ENCODE results near the gene MTAP.

GRCh38 chr9:21795483-21795882 lies 7.0 kb upstream of the MTAP start:
- TF ChIP-seq POLR2A (IDR thresholded peaks at IDR 0.05) (no peak), CTCF (IDR thresholded peaks at IDR 0.05 in 8 of 11, conservative IDR thresholded peaks at IDR 0.05 in 3 of 11) (no peak), POLR2AphosphoS5 (IDR thresholded peaks at IDR 0.05) (no peak)
